Suprapubic skin (tissue), 4 donors: ENCODE results near the gene ERC2. TPM values are rescaled to one million over a fixed set of nuclear protein-coding genes. Genes with fewer than 3 reads are reported as not detected.

Experiments used
- DNase-seq, 2 donors: peaks; one replicate each; pipeline ENCODE4 v3.0.0-alpha.2; 2019; ENCODE audit warnings: low spot score in 2 of 2
- H3K27ac ChIP-seq: fragments of 200-600 bp; sonication (generic); one replicate; pipeline ENCODE4 v1.5.1; 2019
- H3K27me3 ChIP-seq: fragments of 200-600 bp; sonication (generic); one replicate; pipeline ENCODE4 v1.5.1; 2019
- H3K36me3 ChIP-seq: fragments of 200-600 bp; sonication (generic); one replicate; pipeline ENCODE4 v1.5.1; 2019
- H3K4me1 ChIP-seq: fragments of 200-600 bp; sonication (generic); one replicate; pipeline ENCODE4 v1.5.1; 2019
- H3K4me3 ChIP-seq: fragments of 200-600 bp; sonication (generic); one replicate; pipeline ENCODE4 v1.5.1; 2019; ENCODE audit warnings: mild to moderate bottlenecking
- H3K9me3 ChIP-seq: fragments of 200-600 bp; sonication (generic); one replicate; pipeline ENCODE4 v1.5.1; 2019
- EP300 ChIP-seq: sonication (generic); formaldehyde crosslinking; IDR thresholded peaks from one replicate; pipeline ENCODE4 v1.6.1; 2017; ENCODE audit warnings: antibody characterized with exemption
- POLR2A ChIP-seq, 2 donors: fragments of 450-650 bp; IDR thresholded peaks; one replicate each; pipeline ENCODE4 v1.6.1; 2017; ENCODE audit warnings: antibody characterized with exemption in 2 of 2, mild to moderate bottlenecking in 2 of 2, moderate library complexity in 2 of 2
- POLR2AphosphoS5 ChIP-seq, 3 donors: sonication (generic); formaldehyde crosslinking; IDR thresholded peaks; one replicate each; pipeline ENCODE4 v1.6.1; 2017; ENCODE audit warnings: antibody characterized with exemption in 3 of 3
- WGBS: methylation state at CpG from one replicate; pipeline ENCODE4 v1.1.5; 2018; 5-methylcytosine and 5-hydroxymethylcytosine counted together
- total RNA-seq, 4 donors: library from RNA; depleted of rRNA; stranded (reverse); fragments of >200 nt; gene quantifications; one replicate each; pipeline ENCODE4 v1.1.0, GENCODE V29; 2016
- TF ChIP-seq, protein P1 (sequence below), 2 donors: fragments of 200-600 bp in 1 of 2; fragments of 450-650 bp in 1 of 2; sonication (generic) in 1 of 2; IDR thresholded peaks; one replicate each; pipeline ENCODE4 v1.5.1; 2016 to 2019; ENCODE audit warnings: antibody characterized with exemption in 2 of 2, mild to moderate bottlenecking in 1 of 2, moderate library complexity in 1 of 2

The ERC2 gene
- total RNA-seq, 4 donors from 2014 or later = 0.21 TPM; not detected in 3

DNA sequence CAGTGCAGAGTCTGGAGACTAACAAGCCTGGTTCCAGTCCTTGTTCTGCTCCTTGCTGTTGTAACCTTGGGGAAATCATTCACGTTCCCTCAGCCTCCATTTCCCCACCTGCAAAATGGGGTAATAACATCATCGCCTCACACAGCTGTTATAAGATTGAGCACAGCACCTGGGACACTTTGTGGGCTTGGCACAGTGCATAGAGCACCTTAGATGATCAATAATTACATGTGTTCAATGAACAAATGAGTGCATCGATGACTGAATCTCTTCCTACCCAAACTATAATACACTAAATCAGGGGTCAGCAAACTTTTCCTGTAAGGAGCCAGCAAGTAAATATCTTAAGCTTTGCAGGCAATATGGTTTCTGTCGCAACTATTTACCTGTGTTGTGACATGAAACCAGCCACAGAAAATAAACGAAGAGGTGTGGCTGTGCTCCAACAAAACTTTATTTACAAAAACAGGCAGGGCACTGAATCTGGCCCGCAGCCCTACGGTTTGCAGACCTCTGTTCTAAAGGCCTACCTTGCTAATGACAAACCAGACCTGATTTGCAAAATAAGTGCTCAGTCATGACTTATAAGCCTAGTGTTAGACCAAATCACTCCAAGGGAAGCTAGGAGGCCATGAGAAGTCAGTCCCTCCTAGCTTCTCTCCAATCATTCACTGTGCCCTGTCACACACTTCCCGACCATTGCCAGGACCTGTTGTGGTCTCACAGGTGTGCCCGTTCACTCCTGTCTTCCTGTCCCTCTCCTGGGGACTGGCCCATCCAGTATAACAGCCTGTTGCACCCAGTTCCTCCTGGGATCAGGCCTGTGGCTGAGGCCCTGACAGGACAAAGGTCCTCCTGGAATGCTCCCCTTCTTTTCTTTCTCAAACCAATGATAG lies 831.7 kb downstream of the ERC2 start:
- peaks cover 5% of the 10 kb centered on the region for H3K4me1 ChIP-seq
- 70% methylated on average over 9 of the region's 9 CpGs for WGBS
- TF ChIP-seq POLR2A (IDR thresholded peaks at IDR 0.05) = no peak
- TF ChIP-seq, protein P1, sequence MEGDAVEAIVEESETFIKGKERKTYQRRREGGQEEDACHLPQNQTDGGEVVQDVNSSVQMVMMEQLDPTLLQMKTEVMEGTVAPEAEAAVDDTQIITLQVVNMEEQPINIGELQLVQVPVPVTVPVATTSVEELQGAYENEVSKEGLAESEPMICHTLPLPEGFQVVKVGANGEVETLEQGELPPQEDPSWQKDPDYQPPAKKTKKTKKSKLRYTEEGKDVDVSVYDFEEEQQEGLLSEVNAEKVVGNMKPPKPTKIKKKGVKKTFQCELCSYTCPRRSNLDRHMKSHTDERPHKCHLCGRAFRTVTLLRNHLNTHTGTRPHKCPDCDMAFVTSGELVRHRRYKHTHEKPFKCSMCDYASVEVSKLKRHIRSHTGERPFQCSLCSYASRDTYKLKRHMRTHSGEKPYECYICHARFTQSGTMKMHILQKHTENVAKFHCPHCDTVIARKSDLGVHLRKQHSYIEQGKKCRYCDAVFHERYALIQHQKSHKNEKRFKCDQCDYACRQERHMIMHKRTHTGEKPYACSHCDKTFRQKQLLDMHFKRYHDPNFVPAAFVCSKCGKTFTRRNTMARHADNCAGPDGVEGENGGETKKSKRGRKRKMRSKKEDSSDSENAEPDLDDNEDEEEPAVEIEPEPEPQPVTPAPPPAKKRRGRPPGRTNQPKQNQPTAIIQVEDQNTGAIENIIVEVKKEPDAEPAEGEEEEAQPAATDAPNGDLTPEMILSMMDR (IDR thresholded peaks at IDR 0.05) = no peak
- TF ChIP-seq POLR2AphosphoS5 (IDR thresholded peaks at IDR 0.05) = no peak
- TF ChIP-seq EP300 = no peak
- no peaks in the 10 kb centered on the region for H3K36me3 ChIP-seq
- no peaks in the 10 kb centered on the region for H3K9me3 ChIP-seq
- no peak overlapping the region for H3K4me3 ChIP-seq
- DNase-seq = no peak
- H3K27ac ChIP-seq = no peak overlapping the region
- H3K27me3 ChIP-seq = peaks cover 4% of the 10 kb centered on the region

DNA sequence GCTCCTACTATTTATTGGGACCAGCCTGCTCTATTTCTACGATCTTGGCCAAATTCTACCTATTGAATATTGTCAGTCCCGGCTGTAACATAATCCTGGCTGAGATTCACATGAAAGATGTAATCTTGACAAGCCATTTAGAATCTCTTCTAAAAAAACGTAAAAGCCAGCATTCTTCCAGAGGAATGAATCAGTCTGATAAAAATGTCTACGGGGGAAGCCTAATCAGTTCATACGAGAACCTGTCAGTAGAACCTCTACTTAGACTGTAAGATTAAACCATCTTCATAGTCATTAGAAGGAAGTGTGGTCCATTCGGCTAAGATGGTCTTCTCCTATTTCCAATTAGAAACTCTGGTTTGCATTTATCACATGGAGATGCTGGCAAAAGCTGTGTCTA lies 833.9 kb downstream of the ERC2 start:
- Histone ChIP-seq H3K9me3 (no peaks in the 10 kb centered on the region), H3K36me3 (no peaks in the 10 kb centered on the region), H3K27me3 (peaks cover 4% of the 10 kb centered on the region), H3K4me3 (no peak overlapping the region), H3K4me1 (no peaks in the 10 kb centered on the region), H3K27ac (no peak overlapping the region)
- DNase-seq = no peak
- WGBS = 72% methylated on average over 6 of the region's 6 CpGs
- no peak for TF ChIP-seq POLR2A (IDR thresholded peaks at IDR 0.05)
- TF ChIP-seq, protein P1 (IDR thresholded peaks at IDR 0.05) = no peak
- no peak for TF ChIP-seq POLR2AphosphoS5 (IDR thresholded peaks at IDR 0.05)
- TF ChIP-seq EP300 = no peak

DNA sequence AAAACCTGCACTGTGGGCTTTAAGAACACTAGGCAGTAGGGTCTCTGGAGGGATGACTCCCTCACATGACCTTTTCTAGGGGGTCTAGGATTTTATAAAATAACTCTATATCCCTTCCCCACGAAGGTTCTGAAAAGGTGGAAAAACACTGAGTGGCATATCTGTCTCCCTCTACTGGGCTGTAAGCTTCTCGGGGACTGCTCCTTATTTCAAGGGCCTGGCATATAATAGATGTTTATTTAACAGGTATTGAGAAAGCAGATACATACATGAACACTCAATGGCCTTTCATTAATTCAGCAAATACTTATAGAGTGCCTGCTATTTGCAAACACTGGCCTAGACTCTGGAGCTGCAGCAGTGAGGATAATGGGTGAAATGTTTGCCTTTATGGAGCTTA lies 834.9 kb downstream of the ERC2 start:
- TF ChIP-seq POLR2AphosphoS5 (IDR thresholded peaks at IDR 0.05) (no peak), EP300 (no peak), POLR2A (IDR thresholded peaks at IDR 0.05) (no peak)
- TF ChIP-seq, protein P1 (IDR thresholded peaks at IDR 0.05) = no peak
- H3K27me3 ChIP-seq = no peaks in the 10 kb centered on the region
- DNase-seq = no peak
- H3K36me3 ChIP-seq = no peaks in the 10 kb centered on the region
- H3K4me1 ChIP-seq = no peaks in the 10 kb centered on the region
- H3K9me3 ChIP-seq = no peaks in the 10 kb centered on the region
- WGBS = 89% methylated on average over 2 of the region's 2 CpGs
- H3K27ac ChIP-seq = no peak overlapping the region
- H3K4me3 ChIP-seq = no peak overlapping the region

DNA sequence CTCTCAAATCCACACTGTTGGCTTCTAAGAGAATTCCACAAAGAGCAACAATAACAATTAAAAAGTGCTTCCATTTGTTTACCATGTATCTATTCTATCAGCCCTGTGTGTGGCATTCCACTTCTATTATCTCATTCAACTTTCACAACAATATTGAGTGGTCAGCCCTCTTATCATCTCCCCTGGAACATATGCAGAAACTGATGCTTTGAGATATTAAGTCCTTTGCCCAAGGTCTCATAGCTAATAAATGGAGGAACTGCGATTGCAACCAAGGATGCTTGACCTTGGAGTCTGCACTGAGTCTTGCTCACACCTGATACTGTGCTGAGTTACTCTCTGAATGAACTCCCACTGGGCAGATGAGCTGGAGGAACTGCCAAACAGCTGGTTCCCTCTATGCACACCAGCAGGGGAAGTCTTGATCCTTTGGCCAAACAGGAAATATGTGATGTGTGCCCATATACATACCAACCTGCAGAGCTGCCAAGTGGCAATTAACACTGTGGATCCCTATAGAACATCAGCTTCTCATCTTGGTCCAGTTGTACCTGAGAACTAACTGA lies 836.4 kb downstream of the ERC2 start:
- no peaks in the 10 kb centered on the region for H3K9me3 ChIP-seq

DNA sequence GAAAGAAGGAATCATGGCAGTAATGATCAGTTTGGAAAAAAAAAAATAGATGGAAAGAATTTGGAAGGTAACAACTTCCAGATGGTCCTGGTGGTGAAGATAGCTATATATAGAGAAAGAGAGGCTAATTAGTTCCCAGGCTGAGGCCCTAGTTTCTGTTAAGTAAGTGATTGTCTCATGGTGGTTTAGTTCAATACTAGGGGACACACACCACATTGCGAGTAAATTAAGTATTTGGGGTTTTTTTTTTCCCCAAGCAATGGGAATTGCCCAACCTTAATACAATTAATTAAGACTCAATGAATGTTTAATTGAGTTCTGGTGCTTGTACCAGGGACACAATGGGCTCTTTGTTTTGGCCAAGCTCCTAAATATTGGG lies 837.4 kb downstream of the ERC2 start:
- 81% methylated on average over 1 of the region's 1 CpG for WGBS
- TF ChIP-seq POLR2AphosphoS5 (IDR thresholded peaks at IDR 0.05) = no peak
- TF ChIP-seq, protein P1 (IDR thresholded peaks at IDR 0.05) = no peak
- TF ChIP-seq POLR2A (IDR thresholded peaks at IDR 0.05) = no peak
- TF ChIP-seq EP300 = no peak

More for the DNA sequence above, 836.4 kb downstream of the ERC2 start:
- H3K36me3 ChIP-seq = no peaks in the 10 kb centered on the region
- H3K4me1 ChIP-seq = no peaks in the 10 kb centered on the region
- no peak for TF ChIP-seq EP300
- no peak for TF ChIP-seq POLR2A (IDR thresholded peaks at IDR 0.05)
- TF ChIP-seq POLR2AphosphoS5 (IDR thresholded peaks at IDR 0.05) = no peak
- TF ChIP-seq, protein P1 (IDR thresholded peaks at IDR 0.05) = no peak
- no peak overlapping the region for H3K27ac ChIP-seq
- 71% methylated on average over 1 of the region's 1 CpG for WGBS
- no peaks in the 10 kb centered on the region for H3K27me3 ChIP-seq
- no peak overlapping the region for H3K4me3 ChIP-seq
- DNase-seq = no peak

More for the DNA sequence above, 837.4 kb downstream of the ERC2 start:
- Histone ChIP-seq H3K4me3 (no peak overlapping the region), H3K27ac (no peak overlapping the region), H3K36me3 (no peaks in the 10 kb centered on the region), H3K9me3 (no peaks in the 10 kb centered on the region), H3K27me3 (no peaks in the 10 kb centered on the region), H3K4me1 (no peaks in the 10 kb centered on the region)
- no peak for DNase-seq
